ENCODE measurements around the gene ACD. TPM values are rescaled to one million over a fixed set of nuclear protein-coding genes. Genes with fewer than 3 reads are reported as not detected.

The ACD gene
- total and polyA plus RNA-seq, 2 of the 4 experiments (the other 2 are of a cell fraction): 15.6 to 31.1 TPM

DNA sequence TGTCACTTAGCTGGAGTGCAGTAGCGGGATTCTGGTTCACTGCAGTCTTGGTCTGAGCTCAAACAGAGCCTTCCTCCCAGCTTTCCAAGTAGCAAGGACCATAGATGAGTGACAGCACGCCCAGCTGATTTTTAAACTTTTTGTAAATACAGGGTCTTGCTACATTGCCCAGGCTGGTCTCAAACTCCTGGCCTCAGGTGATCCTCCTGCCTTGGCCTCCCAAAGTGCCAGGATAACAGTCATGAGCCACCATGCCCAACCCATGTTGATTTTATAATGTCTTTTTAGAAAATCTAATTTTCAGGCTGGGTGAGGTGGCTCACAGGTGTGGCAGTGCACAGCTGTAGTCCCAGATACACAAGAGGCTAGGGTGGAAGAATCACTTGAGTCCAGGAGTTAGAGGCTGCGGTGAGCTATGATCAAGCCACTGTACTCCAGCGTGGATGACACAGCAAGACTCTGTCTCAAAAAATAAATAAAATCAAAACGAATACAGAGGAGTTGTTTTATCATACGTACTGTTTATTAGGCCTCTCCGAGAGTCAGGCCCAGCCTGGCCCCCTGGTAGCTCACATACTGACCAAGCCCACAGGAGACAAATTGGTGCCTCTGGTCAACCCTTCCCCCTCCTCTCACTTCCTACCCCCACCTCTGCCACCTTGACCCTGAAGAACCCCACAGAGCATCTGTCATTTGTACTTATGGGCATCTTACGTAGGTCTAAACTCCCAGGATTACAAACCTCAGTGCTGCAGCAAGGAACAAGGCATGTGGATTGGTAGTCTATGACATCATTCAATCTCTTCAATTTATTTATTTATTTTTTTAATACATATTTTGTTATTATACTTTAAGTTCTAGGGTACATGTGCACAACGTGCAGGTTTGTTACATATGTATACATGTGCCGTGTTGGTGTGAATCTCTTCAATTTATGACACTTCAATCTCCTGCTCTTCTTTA, 20.2 kb upstream of the ACD start:
- Histone ChIP-seq H2BK20ac (ENCODE audit: low read depth, low read length) (no peak overlapping the region), H3K4ac (ENCODE audit: low read depth, low read length) (no peak overlapping the region), H3K9ac (ENCODE audit: low read depth, low read length) (no peak overlapping the region), H3K56ac (ENCODE audit: extremely low read depth, insufficient read depth, low read length) (no peak overlapping the region), H3K14ac (replicated peaks; ENCODE audit: low read depth, low read length) (no peak overlapping the region), H4K20me1 (ENCODE audit: insufficient read depth, low read length) (no peaks in the 10 kb centered on the region), H2BK5ac (ENCODE audit: low read depth, low read length, poor library complexity, severe bottlenecking) (no peak overlapping the region), H2AK9ac (replicated peaks; ENCODE audit: low read depth, low read length, poor library complexity) (no peak overlapping the region), H3K36me3 (ENCODE audit: control insufficient read depth, insufficient read depth, low read length) (peaks cover 24% of the 10 kb centered on the region), H3K27me3 (ENCODE audit: control insufficient read depth, insufficient read depth, low read length) (no peaks in the 10 kb centered on the region), H3K4me2 (ENCODE audit: low read depth, low read length) (no peak overlapping the region), H3K4me3 (ENCODE audit: insufficient read depth, low read depth, low read length) (no peak overlapping the region), H4K91ac (ENCODE audit: insufficient read depth, low read depth, low read length) (no peak overlapping the region), H3K23ac (ENCODE audit: low read depth, low read length) (no peak overlapping the region), H2AK5ac (ENCODE audit: low read depth, low read length) (no peak overlapping the region), H3K18ac (ENCODE audit: low read depth, low read length) (no peak overlapping the region), H2AFZ (replicated peaks; ENCODE audit: low read length, poor library complexity) (no peak overlapping the region), H3K79me1 (ENCODE audit: low read depth in 1 of 2, low read length in 2 of 2) (peaks cover 0 to 25% of the 10 kb centered on the region in 2 experiments; a peak in 2 of 4 replicates), H3K4me1 (ENCODE audit: control insufficient read depth, insufficient read depth, low read length) (peaks cover 2% of the 10 kb centered on the region; the same call in 1 of the 2 replicates), H4K5ac (ENCODE audit: low read depth, low read length) (no peak overlapping the region), H3K27ac (ENCODE audit: insufficient read depth, low read length) (no peak overlapping the region), H4K8ac (ENCODE audit: low read depth in 2 of 2, low read length in 2 of 2) (no peak overlapping the region), H3K9me1 (ENCODE audit: insufficient read depth, low read length) (peaks cover 13% of the 10 kb centered on the region), H2BK120ac (ENCODE audit: low read depth, low read length) (no peak overlapping the region), H3K9me3 (ENCODE audit: control insufficient read depth, insufficient read depth, low read length) (no peaks in the 10 kb centered on the region), H2BK15ac (ENCODE audit: low read depth, low read length) (no peak overlapping the region)
- dilution Hi-C loops (cut with HindIII; ENCODE audit: low sequenced_read_pairs, unreplicated experiment): no loop called here
- intact Hi-C loops (cut with micrococcal nuclease): loop anchor here (10.0 kb wide), 1 partner anchor 355 kb away; no protein-coding TSS in a partner anchor
- in situ Hi-C loops (cut with MboI; ENCODE audit: low sequenced_read_pairs): no loop called here
- BruUV-seq (replicated peaks): no TSS peak
- ChIA-PET POLR2A (ENCODE audit: unreplicated experiment) (no interaction called here), CTCF (interaction anchor here (1.0 kb wide), 1 partner anchor 12 kb away, joined by 3 read pairs; no protein-coding TSS in a partner anchor)
- TF ChIP-seq POLR2A (IDR thresholded peaks at IDR 0.05; ENCODE audit: low read depth, low read length): no peak
- TF ChIP-seq, protein P1, sequence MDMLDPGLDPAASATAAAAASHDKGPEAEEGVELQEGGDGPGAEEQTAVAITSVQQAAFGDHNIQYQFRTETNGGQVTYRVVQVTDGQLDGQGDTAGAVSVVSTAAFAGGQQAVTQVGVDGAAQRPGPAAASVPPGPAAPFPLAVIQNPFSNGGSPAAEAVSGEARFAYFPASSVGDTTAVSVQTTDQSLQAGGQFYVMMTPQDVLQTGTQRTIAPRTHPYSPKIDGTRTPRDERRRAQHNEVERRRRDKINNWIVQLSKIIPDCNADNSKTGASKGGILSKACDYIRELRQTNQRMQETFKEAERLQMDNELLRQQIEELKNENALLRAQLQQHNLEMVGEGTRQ (IDR thresholded peaks at IDR 0.05; ENCODE audit: low read depth, low read length): no peak
- TF ChIP-seq, protein P2, sequence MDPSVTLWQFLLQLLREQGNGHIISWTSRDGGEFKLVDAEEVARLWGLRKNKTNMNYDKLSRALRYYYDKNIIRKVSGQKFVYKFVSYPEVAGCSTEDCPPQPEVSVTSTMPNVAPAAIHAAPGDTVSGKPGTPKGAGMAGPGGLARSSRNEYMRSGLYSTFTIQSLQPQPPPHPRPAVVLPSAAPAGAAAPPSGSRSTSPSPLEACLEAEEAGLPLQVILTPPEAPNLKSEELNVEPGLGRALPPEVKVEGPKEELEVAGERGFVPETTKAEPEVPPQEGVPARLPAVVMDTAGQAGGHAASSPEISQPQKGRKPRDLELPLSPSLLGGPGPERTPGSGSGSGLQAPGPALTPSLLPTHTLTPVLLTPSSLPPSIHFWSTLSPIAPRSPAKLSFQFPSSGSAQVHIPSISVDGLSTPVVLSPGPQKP (IDR thresholded peaks at IDR 0.05; ENCODE audit: borderline replicate concordance, low read depth, low read length): no peak
- ATAC-seq (ENCODE audit: low read depth): no peak
- no peak for DNase-seq
- 97% methylated on average over 3 of the region's 10 CpGs; no CpG with 5 or more reads in 1 of the 2 experiments for WGBS, 2 experiments (ENCODE audit: extremely low coverage in 2 of 2, insufficient read length in 1 of 2)

Data from IMR-90 (cell line).